Neural crest cell (in vitro differentiated cells): ENCODE measurements around the gene SNX15. TPM values are rescaled to one million over a fixed set of nuclear protein-coding genes. Genes with fewer than 3 reads are reported as not detected.
A peak's percentile ranks its signal among the peaks of the same experiment; 100 is the strongest.

Experiments
- DNase-seq: peaks from one replicate; pipeline ENCODE4 v3.0.0; 2021; ENCODE audit warnings: low read depth, mixed read lengths, low spot score
- H3K27ac Mint-ChIP-seq: one replicate; pipeline ENCODE4 v1.8.0; 2021; ENCODE audit warnings: mild to moderate bottlenecking, mixed read lengths; ENCODE audit not compliant: unreplicated experiment
- H3K27me3 Mint-ChIP-seq: 2 replicates; pipeline ENCODE4 v1.8.0; 2021; ENCODE audit warnings: low read depth, mild to moderate bottlenecking, mixed read lengths
- H3K36me3 Mint-ChIP-seq: 2 replicates; pipeline ENCODE4 v1.8.0; 2021; ENCODE audit warnings: low read depth, mild to moderate bottlenecking, mixed read lengths
- H3K4me1 Mint-ChIP-seq: 2 replicates; pipeline ENCODE4 v1.8.0; 2021; ENCODE audit warnings: mixed read lengths
- H3K4me3 Mint-ChIP-seq: one replicate; pipeline ENCODE4 v1.8.0; 2021; ENCODE audit warnings: mild to moderate bottlenecking, mixed read lengths
- H3K9me3 Mint-ChIP-seq: 2 replicates; pipeline ENCODE4 v1.8.0; 2021; ENCODE audit warnings: mixed read lengths
- CTCF ChIP-seq: fragments of 200-600 bp; sonication (generic); conservative IDR thresholded peaks from 2 replicates; pipeline ENCODE4 v1.5.0; 2021; ENCODE audit warnings: antibody characterized with exemption, mild to moderate bottlenecking
- total RNA-seq: library from RNA; stranded (reverse); gene quantifications from 2 replicates; pipeline ENCODE4 v1.2.1, GENCODE V29; 2021

SNX15 gene
- total RNA-seq, 1 donor from 2014 or later: 31.7 TPM

- peak; percentile 86 for DNase-seq
- Mint-ChIP-seq H3K36me3 (peaks cover 13% of the 10 kb centered on the region), H3K4me1 (peaks cover 21% of the 10 kb centered on the region), H3K27ac (peak overlapping the region; percentile 99), H3K27me3 (no peaks in the 10 kb centered on the region), H3K4me3 (peak overlapping the region; percentile 91), H3K9me3 (no peaks in the 10 kb centered on the region)
- peak; percentile 80 for TF ChIP-seq CTCF
Observed at GRCh38 chr11:65013130-65013887, 13.9 kb upstream of the SNX15 start.

- peaks cover 21% of the 10 kb centered on the region for H3K4me1 Mint-ChIP-seq
- peaks cover 13% of the 10 kb centered on the region for H3K36me3 Mint-ChIP-seq
- DNase-seq: peak; percentile 92
- peak; percentile 79 for TF ChIP-seq CTCF
- no peaks in the 10 kb centered on the region for H3K9me3 Mint-ChIP-seq
- H3K27me3 Mint-ChIP-seq: no peaks in the 10 kb centered on the region
- H3K27ac Mint-ChIP-seq: peak within 1 kb of the TSS; percentile 99
- peak within 1 kb of the TSS; percentile 91 for H3K4me3 Mint-ChIP-seq
Observed at GRCh38 chr11:65013888-65014725, 13.1 kb upstream of the SNX15 start, which contains the start of gene ARL2. TSS of gene ARL2 (plus strand) at chr11:65014160. CDS start at chr11:65014208, 48 bp downstream.

DNA sequence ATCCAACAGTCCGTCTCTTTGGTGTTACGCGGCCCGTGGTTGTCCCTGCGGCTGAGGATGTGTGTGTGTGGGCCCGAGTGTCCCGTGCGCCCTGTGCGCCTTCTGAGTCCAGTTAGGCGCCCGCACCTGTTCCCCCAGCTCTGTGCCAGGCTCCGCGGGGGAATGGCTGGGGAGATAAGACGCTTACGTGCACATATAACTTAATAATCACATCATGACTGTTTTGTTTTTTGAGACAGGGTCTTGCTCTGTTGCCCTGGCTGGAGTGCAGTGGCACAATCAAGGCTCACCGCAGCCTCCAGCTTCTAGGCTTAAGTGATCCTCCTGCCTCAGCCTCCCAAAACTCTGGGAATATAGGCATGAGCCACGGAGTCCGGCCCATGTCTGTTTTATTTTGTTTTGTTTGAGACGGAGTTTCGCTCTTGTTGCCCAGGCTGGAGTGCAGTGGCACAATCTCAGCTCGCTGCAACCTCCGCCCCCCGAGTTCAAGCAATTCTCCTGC, 12.5 kb upstream of the SNX15 start:
- Mint-ChIP-seq H3K4me1 (peaks cover 21% of the 10 kb centered on the region), H3K27ac (peak overlapping the region; percentile 43)

GRCh38 chr11:65016705-65017104, 10.5 kb upstream of the SNX15 start:
- Mint-ChIP-seq H3K9me3 (no peaks in the 10 kb centered on the region), H3K27ac (no peak overlapping the region), H3K4me3 (peak overlapping the region; percentile 14), H3K4me1 (peaks cover 21% of the 10 kb centered on the region), H3K36me3 (peaks cover 13% of the 10 kb centered on the region), H3K27me3 (no peaks in the 10 kb centered on the region)
- no peak for TF ChIP-seq CTCF
- DNase-seq: no peak

More for the DNA sequence above, 12.5 kb upstream of the SNX15 start:
- H3K36me3 Mint-ChIP-seq: peaks cover 13% of the 10 kb centered on the region
- H3K4me3 Mint-ChIP-seq: peak overlapping the region; percentile 91
- H3K9me3 Mint-ChIP-seq: no peaks in the 10 kb centered on the region
- no peak for TF ChIP-seq CTCF
- no peaks in the 10 kb centered on the region for H3K27me3 Mint-ChIP-seq
- no peak for DNase-seq

GRCh38 chr11:65017937-65018336, 9.3 kb upstream of the SNX15 start:
- TF ChIP-seq CTCF: no peak
- no peaks in the 10 kb centered on the region for H3K27me3 Mint-ChIP-seq
- no peaks in the 10 kb centered on the region for H3K9me3 Mint-ChIP-seq
- no peak for DNase-seq
- H3K27ac Mint-ChIP-seq: peak overlapping the region; percentile 43
- peak overlapping the region; percentile 54 for H3K4me3 Mint-ChIP-seq
- H3K4me1 Mint-ChIP-seq: peaks cover 20% of the 10 kb centered on the region
- H3K36me3 Mint-ChIP-seq: peaks cover 13% of the 10 kb centered on the region
